ENCODE results near the gene NACC2. TPM values are rescaled to one million over a fixed set of nuclear protein-coding genes. Genes with fewer than 3 reads are reported as not detected.

Gene NACC2
- total and polyA plus RNA-seq, 2 donors (not counting 1 experiment from before 2014, with no cell fraction given) = 0.34 to 1.9 TPM

DNA sequence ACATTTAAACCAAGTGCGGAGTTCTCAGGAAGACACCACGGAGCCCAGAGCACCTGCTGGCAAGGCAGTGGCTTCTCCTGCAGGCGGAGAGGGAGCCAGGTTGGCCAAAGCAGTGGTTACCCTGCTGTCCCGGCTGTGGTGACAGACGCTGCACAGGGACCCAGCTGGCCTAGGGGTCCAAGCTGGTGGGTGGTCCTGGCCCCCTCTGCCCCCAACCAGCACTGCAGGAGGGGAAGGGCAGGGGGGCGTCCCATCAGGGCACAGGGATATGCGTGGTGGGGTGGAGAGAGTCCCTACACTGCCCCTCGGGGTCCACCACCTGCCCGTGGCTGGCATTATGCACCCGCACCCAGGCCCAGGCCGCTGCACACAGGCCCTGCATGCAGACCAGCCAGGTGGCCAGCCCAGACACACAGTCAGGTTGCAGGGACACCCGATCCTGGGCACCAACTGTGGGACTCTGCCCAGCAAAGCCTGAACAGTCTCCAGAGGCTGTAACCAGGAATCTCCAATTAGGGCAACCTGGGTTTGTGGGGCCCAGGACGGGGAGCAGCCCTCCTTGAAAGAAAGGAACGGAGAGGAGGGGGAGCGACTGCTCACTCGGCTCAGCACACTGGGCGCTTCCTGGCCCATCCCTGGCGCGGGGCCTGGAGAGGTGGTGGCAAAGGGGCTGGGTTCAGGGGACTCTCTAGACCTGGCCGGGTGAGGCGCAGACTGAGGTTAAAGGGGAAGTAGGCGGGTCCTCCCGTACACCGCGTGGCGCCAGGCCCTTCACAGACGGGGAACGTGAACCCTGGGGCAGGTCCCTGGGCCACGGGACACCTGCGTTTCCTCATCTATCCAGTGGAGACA lies 46.3 kb downstream of the NACC2 start:
- Histone ChIP-seq H4K20me1 (ENCODE audit: control insufficient read depth, insufficient read depth, low read length, poor library complexity, severe bottlenecking) (no peaks in the 10 kb centered on the region), H3K27me3 (replicated peaks in 1 of 4; ENCODE audit: control extremely low read depth in 1 of 4, control insufficient read depth in 3 of 4, insufficient read depth in 4 of 4, low read length in 3 of 4) (peaks cover 0 to 44% (median 5%) of the 10 kb centered on the region in 4 experiments), H3K27ac (ENCODE audit: low read length in 2 of 2) (no peak overlapping the region), H3K4me3 (ENCODE audit: control extremely low read depth in 1 of 5, extremely low read depth in 1 of 5, insufficient read depth in 1 of 5, low read depth in 2 of 5, low read length in 4 of 5) (no peak overlapping the region), H3K79me2 (ENCODE audit: control insufficient read depth, insufficient read depth, low read length) (no peaks in the 10 kb centered on the region), H3K4me2 (replicated peaks; ENCODE audit: low read depth, low read length, poor library complexity, severe bottlenecking) (no peak overlapping the region), H3K4me1 (ENCODE audit: control insufficient read depth in 2 of 2, insufficient read depth in 2 of 2, low read length in 2 of 2) (peaks cover 9 to 13% of the 10 kb centered on the region in 2 donors), H3K9ac (ENCODE audit: low read length) (no peak overlapping the region), H2AFZ (ENCODE audit: insufficient read depth, low read depth, low read length, poor library complexity, severe bottlenecking) (no peak overlapping the region), H3K36me3 (replicated peaks in 1 of 2; ENCODE audit: control extremely low read depth in 1 of 2, control insufficient read depth in 1 of 2, extremely low read depth in 1 of 2, insufficient read depth in 2 of 2, low read length in 1 of 2) (no peaks in the 10 kb centered on the region), H3K9me3 (ENCODE audit: control extremely low read depth in 1 of 3, control insufficient read depth in 2 of 3, insufficient read depth in 1 of 3, low read length in 2 of 3) (peaks cover 0 to 7% (median 0%) of the 10 kb centered on the region in 3 donors)
- Mint-ChIP-seq H3K27me3 (peaks cover 3% of the 10 kb centered on the region), H3K4me3 (no peak overlapping the region), H3K27ac (no peak overlapping the region), H3K9me3 (ENCODE audit: insufficient read depth) (no peaks in the 10 kb centered on the region), H3K4me1 (peaks cover 5% of the 10 kb centered on the region)
- intact Hi-C loops (cut with micrococcal nuclease) = no loop called here
- ChIA-PET POLR2A (no interaction called here), CTCF (no interaction called here)
- DNase-seq (no peak), ATAC-seq (ENCODE audit: low read depth) (no peak)
- TF ChIP-seq, protein P1, sequence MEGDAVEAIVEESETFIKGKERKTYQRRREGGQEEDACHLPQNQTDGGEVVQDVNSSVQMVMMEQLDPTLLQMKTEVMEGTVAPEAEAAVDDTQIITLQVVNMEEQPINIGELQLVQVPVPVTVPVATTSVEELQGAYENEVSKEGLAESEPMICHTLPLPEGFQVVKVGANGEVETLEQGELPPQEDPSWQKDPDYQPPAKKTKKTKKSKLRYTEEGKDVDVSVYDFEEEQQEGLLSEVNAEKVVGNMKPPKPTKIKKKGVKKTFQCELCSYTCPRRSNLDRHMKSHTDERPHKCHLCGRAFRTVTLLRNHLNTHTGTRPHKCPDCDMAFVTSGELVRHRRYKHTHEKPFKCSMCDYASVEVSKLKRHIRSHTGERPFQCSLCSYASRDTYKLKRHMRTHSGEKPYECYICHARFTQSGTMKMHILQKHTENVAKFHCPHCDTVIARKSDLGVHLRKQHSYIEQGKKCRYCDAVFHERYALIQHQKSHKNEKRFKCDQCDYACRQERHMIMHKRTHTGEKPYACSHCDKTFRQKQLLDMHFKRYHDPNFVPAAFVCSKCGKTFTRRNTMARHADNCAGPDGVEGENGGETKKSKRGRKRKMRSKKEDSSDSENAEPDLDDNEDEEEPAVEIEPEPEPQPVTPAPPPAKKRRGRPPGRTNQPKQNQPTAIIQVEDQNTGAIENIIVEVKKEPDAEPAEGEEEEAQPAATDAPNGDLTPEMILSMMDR (IDR thresholded peaks at IDR 0.05) = no peak
- TF ChIP-seq EZH2 (IDR thresholded peaks at IDR 0.05; ENCODE audit: borderline replicate concordance, insufficient read depth, low read depth, low read length, poor library complexity, severe bottlenecking) = no peak
- WGBS (ENCODE audit: insufficient coverage) = 87% methylated on average over 29 of the region's 30 CpGs
